G401 (cell line): ENCODE data around the gene ZBTB25. TPM values are rescaled to one million over a fixed set of nuclear protein-coding genes. Genes with fewer than 3 reads are reported as not detected.
"Not testable (repeated sequence)": the region's sequence is repeated elsewhere in the genome, so short reads cannot be mapped to it uniquely, and the experiment has no call there.

ENCODE experiments used
- DNase-seq: peaks from one replicate; pipeline ENCODE4 v3.0.0-alpha.2; 2015; ENCODE audit warnings: low spot score
- in situ Hi-C: cut with HindIII; loops from 2 replicates; pipeline ENCODE4 v1.10.0; 2016; ENCODE audit warnings: low sequenced_read_pairs, mixed read lengths
- total RNA-seq: library from RNA; depleted of rRNA; stranded (reverse); fragments of >200 nt; shearing (Covaris generic); gene quantifications from 2 replicates; pipeline ENCODE4 v1.2.3, GENCODE V29; 2014

Gene ZBTB25
- total RNA-seq, 1 experiment from 2014 or later, result 3.1 TPM

DNA sequence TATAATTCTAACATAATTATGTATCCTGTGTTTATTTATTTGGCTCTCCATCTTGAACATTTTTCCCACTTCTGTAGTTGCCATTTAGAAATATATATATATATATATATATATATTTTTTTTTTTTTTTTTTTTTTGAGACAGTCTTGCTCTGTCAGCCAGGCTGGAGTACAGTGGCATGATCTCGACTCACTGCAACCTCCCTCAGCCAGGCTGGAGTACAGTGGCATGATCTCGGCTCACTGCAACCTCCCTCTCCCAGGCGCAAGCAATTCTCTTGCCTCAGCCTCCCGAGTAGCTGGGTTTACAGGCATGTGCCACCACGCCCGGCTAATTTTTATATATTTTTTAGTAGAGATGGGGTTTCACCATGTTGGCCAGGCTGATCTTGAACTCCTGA, 14.0 kb upstream of the ZBTB25 start:
- in situ Hi-C loops, DNase-seq: not testable (repeated sequence)

DNA sequence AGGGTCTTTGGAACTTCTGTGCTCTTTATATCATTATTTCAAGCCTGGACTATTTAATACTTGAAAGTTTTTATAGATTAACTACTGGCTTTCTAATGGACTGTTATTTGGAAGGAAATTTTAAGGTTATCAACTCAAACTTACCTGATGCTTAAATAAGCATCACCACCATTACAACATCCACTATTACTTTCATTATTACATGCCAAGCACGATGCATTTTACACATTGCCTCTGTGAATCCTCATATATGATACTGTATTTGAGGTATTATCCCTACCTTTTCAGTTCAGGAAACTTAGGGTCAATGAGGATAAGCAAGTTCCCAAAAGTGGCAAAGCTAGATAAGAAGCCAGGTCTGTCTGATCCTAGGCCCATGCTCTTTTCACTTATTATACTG, 13.3 kb upstream of the ZBTB25 start:
- in situ Hi-C loops, result no loop called here
- DNase-seq, result no peak

DNA sequence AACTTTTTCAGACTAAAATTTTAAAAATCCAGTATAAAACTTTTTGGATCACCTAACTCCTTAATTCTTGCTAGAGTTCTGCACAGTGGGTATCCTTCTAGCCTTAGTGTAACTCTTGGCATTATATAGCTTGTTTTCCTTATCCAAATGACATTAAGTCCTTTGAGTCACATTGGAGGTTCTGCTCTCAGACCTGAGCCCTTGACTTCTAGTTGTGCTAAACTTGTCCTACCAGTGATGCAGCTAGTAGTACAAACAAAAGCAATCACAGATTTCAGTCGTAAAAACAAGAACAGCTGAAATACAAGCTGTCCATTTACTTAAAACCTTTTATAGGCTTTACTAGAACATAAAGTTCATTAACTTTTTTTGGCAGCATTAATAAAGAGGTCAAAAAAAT, 11.4 kb upstream of the ZBTB25 start:
- DNase-seq, result no peak
- in situ Hi-C loops, result no loop called here

DNA sequence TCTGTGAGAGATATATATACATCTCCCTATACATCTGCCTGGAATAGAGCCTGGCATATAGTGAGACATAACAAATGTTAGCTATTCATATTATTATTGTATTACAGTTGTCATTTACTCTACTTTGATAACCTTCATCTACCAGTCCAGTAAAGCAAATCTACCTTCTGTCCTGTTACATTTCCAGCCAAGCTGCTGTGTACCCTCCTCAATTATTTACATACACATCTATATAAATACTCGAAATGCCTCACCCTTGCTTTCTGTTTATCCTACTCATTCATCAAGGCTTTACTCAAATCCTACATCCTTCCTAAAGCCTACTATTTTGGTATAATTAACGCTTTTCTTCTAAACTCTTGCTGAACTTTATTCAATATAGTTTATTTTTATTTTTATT, 9.6 kb upstream of the ZBTB25 start:
- in situ Hi-C loops, result no loop called here
- DNase-seq, result no peak

DNA sequence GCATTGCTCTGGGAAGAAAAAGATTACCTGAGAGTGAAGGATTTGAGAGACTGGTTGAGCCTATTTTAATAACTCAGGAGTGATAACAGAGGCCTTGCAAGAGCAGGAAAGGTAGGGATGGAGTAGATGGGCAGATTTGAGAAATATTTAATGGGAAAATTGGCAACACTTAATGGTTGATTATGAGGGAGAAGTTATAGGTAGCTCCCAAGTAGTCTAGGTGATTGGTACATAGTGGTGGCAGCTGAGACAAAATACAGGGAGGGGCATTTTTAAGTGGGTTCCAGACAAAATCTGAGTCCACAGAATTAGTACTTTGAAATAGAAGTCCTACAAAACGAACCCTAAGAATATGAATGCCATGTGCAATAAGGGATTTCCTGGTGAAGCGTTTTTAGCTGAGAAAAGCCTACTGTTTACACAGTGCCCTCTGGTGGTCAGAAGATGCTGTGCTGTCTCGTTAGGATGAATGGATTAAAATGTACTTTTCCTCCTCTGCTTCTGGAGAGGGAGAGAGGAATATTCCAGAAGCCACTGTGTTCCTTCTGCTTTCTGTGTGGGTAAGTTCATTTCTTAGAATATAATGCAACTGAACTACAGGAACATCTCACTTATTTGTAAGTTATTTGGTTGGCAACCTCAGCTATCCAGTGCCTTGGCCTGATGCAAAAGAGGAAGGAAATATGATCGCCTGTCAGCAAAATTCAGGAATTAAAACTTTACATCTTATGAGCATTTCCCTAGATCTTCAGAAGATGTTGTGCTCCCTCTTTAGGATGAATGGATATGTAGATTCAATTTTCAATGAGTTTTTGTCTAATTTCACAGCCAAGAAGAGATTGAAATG, 7.4 kb upstream of the ZBTB25 start:
- in situ Hi-C loops, result no loop called here
- peak; percentile 85 for DNase-seq

DNA sequence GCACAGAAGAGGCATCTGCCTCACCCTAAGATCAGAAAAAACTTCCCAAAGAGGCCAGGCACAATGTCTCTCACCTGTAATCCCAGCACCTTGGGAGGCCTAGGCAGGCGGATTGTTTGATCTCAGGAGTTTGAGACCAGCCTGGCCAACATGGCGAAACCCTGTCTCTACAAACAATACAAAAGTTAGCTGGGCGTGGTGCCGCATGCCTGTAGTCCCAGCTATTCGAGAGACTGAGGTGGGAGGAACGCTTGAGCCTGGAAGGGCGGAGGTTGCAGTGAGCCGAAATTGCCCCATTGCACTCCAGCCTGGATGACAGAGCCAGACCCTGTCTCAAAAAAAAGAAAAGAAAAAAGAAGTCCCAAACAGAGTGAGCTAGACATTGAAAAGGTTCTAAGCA, 5.4 kb upstream of the ZBTB25 start:
- DNase-seq, result no peak
- in situ Hi-C loops, result no loop called here

DNA sequence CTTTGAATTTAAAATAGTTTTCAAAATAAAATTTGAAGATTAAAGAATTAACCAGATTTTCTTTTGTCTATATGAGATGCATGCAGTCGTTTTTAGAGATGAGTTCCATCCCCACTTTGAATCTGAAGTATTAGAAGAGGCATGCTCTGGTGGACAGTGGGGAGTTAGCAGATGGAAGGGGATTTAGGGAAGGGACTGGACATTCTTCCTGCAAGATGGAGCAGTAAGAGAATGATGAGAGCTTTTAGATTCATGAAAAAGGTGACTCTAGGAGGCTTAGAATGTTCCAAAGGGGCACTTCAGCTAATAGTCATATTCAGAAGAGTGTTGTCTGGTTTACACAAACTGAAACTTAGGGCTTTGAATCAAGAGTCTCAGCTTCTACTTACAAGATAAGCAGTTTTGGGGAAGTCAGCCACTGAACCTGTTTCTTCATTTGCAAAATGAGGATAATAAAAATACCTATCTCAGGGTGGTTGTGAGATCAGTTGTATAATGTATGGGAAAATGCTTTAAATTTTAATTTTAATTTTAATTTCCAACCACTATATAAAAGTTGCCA, 4.7 kb upstream of the ZBTB25 start:
- in situ Hi-C loops, result no loop called here

DNA sequence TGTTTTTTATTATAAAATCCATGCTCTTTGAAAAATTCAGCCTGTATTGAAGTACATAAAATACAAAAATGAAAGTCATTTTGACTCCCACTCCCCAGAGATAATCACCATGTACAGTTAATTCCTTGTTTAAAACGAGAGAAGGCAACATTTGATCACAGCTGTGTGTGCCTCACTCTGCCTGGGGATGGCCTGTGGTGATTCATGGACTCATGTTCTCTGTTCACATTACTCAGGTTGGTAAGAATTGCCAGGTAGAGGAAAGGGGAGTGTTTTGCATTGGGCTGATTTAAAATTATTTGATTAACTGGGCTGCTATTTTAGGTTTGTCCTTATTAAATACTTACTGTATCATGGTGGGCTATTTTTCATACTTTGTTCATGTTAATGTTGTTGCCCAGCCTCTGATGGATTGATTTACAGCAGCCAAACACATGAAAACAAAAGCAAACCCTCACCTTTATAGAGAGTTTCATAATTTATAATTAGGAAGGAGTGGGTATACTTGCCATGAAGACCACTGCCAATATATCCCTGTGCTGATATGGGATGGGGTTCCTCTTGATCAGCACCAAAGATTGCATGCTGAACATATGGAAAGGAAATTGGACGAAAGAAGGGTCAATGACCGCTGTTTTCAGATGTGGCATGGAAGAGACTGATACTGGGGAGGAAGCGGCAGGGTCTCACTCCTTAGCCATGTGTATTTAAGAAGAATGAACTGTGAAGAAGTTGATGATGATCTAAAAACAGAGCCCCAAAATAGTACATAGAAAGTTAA, 3.9 kb upstream of the ZBTB25 start:
- no peak for DNase-seq
- in situ Hi-C loops, result no loop called here

More for the DNA sequence above, 4.7 kb upstream of the ZBTB25 start:
- no peak for DNase-seq

DNA sequence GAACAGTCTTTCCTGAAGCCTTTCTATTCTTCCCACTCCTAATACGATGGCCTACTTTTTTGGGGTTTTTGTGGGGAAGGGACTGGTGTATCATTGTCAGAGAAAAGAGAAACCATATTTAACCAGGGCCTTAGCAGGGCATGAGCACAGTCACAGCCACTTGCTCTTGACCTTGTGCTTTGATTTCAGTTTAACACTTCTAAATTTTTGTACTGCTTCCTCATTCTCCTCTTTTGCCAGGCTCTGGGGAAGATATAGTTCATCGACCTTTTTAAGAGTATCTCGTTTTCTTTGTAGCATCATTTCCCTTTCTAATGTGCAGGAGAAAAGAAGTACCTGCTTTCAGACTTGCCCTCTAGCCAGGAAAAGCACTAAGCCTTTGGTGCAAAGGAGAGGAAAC, 3.1 kb upstream of the ZBTB25 start:
- no peak for DNase-seq
- in situ Hi-C loops, result no loop called here

DNA sequence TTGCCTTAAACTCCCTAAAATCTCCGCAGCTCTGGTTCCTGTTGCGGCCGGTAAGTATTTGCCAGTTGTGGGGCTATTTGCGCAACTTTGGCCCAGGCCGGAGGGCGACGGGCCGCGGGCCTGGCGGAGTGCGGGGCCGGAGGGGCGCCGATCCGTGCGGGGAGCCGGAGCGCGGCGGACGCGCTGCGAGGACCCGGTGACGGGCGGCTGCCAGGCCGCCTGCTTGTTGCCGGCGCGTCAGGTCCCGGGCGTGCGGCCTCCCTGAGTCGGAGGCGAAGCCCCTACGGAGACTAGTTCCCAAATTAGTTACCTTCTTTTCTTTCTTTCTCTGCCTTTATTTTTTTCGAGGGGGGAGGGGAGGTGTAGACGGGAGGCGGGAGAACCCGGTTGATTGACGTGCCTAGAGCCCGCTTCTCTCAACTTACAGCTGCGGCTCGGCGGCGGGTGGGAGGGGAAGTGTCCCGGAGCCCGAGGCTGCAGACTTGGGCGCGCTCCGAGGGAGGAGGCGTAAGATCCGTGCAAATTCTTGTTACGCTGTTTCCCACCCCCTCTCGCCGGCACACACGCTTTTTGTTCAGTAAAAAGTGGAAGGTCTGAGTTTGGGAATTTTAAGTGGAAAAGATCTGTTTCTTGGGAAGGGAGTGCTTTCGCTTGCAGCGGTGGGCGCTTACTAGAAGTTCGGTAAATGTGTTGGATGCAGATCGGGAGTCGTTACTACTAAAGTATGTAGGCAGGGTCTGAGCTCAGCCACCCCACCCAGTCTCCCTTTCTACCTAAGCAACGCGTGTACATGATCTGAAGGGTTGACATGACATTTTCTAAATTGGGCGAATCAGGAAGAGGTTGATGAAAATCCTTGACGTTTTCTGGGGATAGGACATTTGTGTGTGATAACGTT, 1.5 kb upstream of the ZBTB25 start:
- in situ Hi-C loops, result no loop called here
- peak; percentile 83 for DNase-seq

DNA sequence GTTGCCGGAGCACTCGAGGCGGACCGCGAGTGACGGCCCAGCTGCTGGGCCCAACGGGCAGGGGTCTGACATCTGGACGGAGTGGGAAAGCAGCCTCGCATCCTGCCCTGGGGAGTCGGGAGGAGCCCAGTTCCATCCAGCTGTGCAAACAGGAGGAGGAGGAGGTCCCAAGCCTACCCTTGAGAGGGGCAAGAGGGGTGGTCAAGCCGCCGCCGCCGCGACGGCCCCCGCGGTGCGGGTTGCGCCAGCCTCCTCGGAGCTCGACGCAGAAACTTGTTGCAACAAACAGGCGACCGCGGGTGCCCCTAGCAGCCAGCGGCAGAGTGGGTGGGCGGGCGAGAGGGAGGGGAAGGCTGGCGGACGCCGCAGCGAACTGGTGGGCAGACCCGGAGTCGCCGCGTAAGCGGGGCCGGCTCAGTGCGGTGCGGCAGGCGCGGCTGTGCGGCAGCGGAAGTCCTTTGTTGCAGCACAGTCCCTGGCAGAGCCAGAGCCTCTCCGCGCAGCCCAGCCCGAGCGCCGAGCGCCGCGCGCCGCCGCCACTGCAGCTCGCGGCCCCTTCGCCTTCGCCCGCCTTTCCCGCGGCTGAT, 765 bp upstream of the ZBTB25 start, which contains the start of gene ZBTB1:
Gene ZBTB1 (plus strand): TSS at position 461 of the 587 bp plus-strand sequence. CDS start 16,735 bp downstream, outside the sequence.
- in situ Hi-C loops, result no loop called here
- peak; percentile 68 for DNase-seq

DNA sequence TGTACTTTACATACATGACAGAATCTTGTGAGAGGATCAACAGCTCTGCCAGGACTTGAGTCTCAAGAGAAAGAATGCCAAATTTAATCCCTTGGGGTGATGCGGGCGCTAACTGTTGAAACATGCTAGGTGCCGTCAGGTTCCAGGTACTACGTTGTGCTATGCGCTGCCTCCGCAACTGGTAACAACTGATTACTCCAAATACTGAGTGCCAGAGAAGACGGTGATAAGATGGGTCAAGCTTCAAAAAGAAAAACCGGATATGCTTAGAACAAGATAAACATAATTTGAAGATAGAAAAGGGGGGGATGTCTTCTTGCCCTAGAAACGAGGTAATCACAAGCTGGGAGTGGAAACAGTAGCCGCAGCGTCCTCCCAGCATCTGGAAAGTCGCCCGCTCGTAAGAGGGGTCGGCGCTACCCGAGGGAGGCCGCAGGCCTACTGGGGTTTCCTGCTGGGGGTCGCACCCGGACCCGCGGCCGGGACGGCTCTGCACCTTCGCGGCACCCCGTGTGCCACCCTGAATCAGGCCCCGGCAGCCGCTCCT, 678 bp downstream of the ZBTB25 start:
- in situ Hi-C loops, result no loop called here
- peak; percentile 51 for DNase-seq

DNA sequence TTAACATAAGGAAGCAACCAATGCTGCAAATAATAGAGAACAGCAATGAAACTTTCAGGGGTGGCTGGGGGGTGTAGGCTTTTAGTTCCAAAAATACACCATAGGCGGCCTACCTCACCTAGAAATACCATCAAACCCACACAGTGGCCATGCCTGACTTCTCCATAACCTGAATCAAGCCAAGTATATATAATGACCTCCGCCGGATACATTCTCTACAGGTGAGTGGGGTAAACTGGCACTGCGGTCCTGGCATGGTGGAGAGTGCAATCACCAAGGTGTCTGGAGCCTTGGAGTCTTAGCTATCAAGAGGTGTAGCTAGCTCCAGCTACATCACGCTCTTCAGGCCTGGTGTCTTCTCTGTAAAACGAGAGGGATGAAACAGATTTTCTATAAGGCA, 1.2 kb downstream of the ZBTB25 start:
- no peak for DNase-seq
- in situ Hi-C loops, result no loop called here

DNA sequence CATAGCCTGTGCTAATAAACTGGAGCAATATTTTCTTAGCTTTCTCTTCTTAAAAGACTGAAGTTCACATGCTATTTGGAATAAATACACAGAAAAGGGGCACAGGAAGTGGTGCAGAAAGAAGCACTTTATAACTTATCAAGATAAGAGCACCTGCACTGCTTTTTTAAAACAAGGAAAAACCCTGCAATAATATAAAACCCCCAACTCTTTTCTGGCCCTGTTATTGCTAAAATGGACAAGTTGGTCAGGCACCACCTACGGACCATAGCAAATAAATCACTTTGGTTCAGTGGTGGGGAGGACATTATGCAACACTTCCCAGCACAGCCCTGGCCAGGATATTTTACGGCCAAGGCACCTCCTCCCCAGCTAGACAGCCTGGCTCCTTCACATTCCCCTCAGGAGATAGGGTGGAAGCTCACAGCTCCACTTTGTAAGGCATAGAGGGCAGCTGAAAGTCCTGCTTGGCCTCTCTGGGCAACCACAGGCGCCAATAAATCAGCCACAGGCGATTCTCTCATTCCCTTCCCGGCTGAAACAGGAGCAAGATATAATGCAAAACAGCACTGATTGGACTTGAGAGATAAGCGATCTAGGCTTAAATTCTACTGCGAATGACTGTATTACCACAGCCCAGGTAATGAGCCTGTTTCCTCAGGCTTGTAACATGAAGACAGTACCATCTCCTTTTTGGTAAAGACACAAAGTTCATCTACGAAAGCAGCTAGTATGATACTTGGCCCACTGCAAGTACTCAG, 2.0 kb downstream of the ZBTB25 start:
- in situ Hi-C loops, result no loop called here
- peak; percentile 54 for DNase-seq

DNA sequence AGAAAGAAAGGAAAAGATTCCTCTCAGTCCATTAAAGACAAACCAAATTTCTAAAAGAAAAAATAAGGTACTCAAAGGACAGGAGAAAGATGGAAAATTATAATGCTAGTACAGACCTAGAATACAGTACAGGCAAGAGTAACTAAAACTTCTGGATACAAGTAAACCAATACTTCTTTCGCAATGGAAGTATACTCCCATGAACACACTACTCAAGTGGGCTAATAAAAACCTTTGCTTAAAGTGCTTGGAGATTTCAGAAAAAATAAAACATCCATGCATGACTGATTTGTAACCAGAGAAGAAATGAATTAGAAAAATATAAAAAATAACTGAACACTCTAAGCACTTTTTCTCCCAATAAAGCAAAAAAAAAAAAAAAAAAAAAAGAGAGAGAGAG, 3.5 kb downstream of the ZBTB25 start:
- DNase-seq, result no peak
- in situ Hi-C loops, result no loop called here

DNA sequence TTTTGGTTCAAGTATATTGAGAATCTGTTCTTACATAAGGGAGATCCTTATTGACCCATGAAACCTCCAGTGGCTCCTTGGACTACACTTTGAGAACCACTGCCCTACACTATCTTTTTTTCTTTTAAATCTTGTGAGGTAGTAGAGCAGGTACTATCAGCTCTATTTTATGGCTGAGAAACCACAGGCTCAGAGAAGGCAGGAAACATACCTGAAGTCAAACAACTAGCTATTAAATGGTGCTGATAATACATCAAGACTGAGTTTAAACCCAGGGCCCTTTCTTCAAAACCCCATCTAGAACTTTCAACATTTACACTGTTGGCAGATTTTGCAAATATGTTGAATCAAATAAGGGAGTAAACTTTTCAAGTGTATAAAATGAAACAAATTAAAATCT, 6.9 kb downstream of the ZBTB25 start:
- no peak for DNase-seq
- in situ Hi-C loops, result no loop called here

DNA sequence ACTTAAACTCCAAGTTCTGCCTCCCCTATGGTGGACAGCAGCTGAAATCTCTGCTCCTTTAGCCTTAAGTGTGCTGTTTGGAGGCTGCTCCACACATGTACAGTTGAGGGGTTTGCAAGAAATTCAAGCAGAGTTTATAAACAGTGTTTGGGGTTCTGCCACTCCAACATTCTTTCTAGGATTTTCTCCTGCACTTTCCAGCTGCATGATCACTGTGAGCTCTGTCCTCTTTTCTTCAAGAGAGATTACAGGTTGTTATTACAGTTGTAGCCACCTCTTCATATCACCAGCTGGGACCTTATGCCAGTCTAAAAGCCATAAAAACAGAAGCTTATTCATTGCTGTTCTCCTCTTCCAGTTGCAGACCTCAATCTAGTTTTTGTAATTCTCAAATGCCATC, 8.4 kb downstream of the ZBTB25 start:
- no peak for DNase-seq
- in situ Hi-C loops, result no loop called here

DNA sequence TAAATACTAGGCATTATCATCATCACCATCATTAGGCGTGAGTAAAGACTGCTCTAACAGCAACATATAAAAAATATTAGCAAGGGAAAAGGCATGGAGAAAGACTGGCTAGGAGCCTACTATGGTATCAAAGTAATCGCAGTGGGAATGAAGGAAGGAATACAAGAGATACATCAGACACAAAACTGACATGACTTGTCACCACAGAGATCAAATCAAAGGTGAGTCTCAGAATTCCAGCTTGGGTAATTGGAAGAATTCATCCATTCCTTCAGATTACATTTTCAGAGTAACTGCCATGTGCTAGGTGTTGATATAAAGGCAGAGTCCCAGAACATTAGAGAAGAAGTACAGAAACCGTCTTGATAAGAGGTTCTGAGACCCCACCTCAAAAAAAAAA, 10.2 kb downstream of the ZBTB25 start:
- in situ Hi-C loops, result no loop called here

More for the DNA sequence above, 10.2 kb downstream of the ZBTB25 start:
- no peak for DNase-seq
